A549 (cell line): Measurements from ENCODE around the gene TBL1X. TPM values are rescaled to one million over a fixed set of nuclear protein-coding genes. Genes with fewer than 3 reads are reported as not detected.

Experiments
- ATAC-seq, 2 experiments: fragments of 200-7000 bp in 1 of 2; fragments of >200 bp in 1 of 2; cut with Nextera tagmentation in 1 of 2; cut with Tn5 transposase in 1 of 2; 3 replicates each; pipeline versions ENCODE4 v1.8.0 to v1.9.1; 2018 to 2020; ENCODE audit warnings: mild to moderate bottlenecking in 1 of 2, moderate library complexity in 1 of 2
- CTCF ChIA-PET: fragments of 300-600 bp; sonication (Branson Sonifier 250); formaldehyde crosslinking; extraction: SDS; loops from one replicate; lab custom pipeline; 2021; ENCODE audit warnings: antibody characterized with exemption, inconsistent platforms; lab: Yijun Ruan, JAX
- POLR2A ChIA-PET: fragments of 350-600 bp; formaldehyde crosslinking; extraction: SDS; loops from one replicate; lab custom pipeline; 2021; ENCODE audit warnings: antibody characterized with exemption, inconsistent platforms; lab: Yijun Ruan, JAX
- DNase-seq, 2 experiments: peaks; one replicate each; pipeline versions ENCODE4 v3.0.0 to v3.0.0-alpha.2; 2011 to 2016; ENCODE audit warnings: low read depth in 1 of 2, low spot score in 1 of 2
- FAIRE-seq: peaks from 2 replicates; lab custom pipeline; 2011; peaks lifted over from hg19 to GRCh38; lab: Jason Lieb, UNC
- H3K27ac ChIP-seq, 2 experiments: fragments of >200 bp; sonication (Bioruptor Twin); formaldehyde crosslinking; 3 replicates each; pipeline ENCODE4 v1.5.1; 2016 to 2017
- H3K4me1 ChIP-seq: fragments of >200 bp; sonication (Bioruptor Twin); formaldehyde crosslinking; 3 replicates; pipeline ENCODE4 v1.6.1; 2016
- H3K4me2 ChIP-seq: fragments of >200 bp; sonication (Bioruptor Twin); formaldehyde crosslinking; 3 replicates; pipeline ENCODE4 v1.6.1; 2016
- H3K4me3 ChIP-seq: fragments of >200 bp; sonication (Bioruptor Twin); formaldehyde crosslinking; 3 replicates; pipeline ENCODE4 v1.5.1; 2016
- H3K9me3 ChIP-seq: fragments of >200 bp; sonication (Bioruptor Twin); formaldehyde crosslinking; 3 replicates; pipeline ENCODE4 v1.6.1; 2016
- ATOH8 ChIP-seq: fragments of 250-450 bp; sonication (Bioruptor Pico); IDR thresholded peaks from 2 replicates; pipeline ENCODE4 v1.5.0; 2020; ENCODE audit warnings: low read depth, mild to moderate bottlenecking, moderate library complexity
- CBX8 ChIP-seq: fragments of 200-600 bp; sonication (generic); IDR thresholded peaks from 2 replicates; pipeline ENCODE4 v1.6.1; 2016
- CEBPB ChIP-seq, 2 experiments: fragments of >200 bp in 1 of 2; sonication (Bioruptor Twin) in 1 of 2; formaldehyde crosslinking in 1 of 2; IDR thresholded peaks; 2 replicates each; pipeline ENCODE4 v1.6.1; 2012 to 2016
- CHD2 ChIP-seq: fragments of 150-350 bp; IDR thresholded peaks from 2 replicates; pipeline ENCODE4 v1.6.1; 2014; ENCODE audit warnings: low read length; ENCODE audit not compliant: partially characterized antibody
- CTCF ChIP-seq: fragments of >200 bp; sonication (Bioruptor Twin); formaldehyde crosslinking; IDR thresholded peaks from 3 replicates; pipeline ENCODE4 v1.5.1; 2016
- EHF ChIP-seq: fragments of 250-450 bp; sonication (Bioruptor Pico); IDR thresholded peaks from 2 replicates; pipeline ENCODE4 v1.5.0; 2020; ENCODE audit warnings: mild to moderate bottlenecking
- EHMT2 ChIP-seq: fragments of 200-600 bp; sonication (generic); IDR thresholded peaks from 2 replicates; pipeline ENCODE4 v1.6.1; 2016; ENCODE audit warnings: antibody characterized with exemption, low read depth, mild to moderate bottlenecking, moderate library complexity
- ELK1 ChIP-seq: fragments of 150-350 bp; IDR thresholded peaks from 2 replicates; pipeline ENCODE4 v1.6.1; 2014; ENCODE audit warnings: low read depth, mild to moderate bottlenecking, low read length
- EP300 ChIP-seq, 2 experiments: fragments of >200 bp; sonication (Bioruptor Twin); formaldehyde crosslinking; IDR thresholded peaks; 2 replicates in 1 of 2; 3 replicates in 1 of 2; pipeline ENCODE4 v1.6.1; 2016 to 2017
- ESRRA ChIP-seq: fragments of 150-350 bp; IDR thresholded peaks from 2 replicates; pipeline ENCODE4 v1.6.1; 2014; ENCODE audit warnings: mild to moderate bottlenecking, low read length, borderline replicate concordance
- FOSB ChIP-seq: fragments of 250-450 bp; sonication (Bioruptor Pico); IDR thresholded peaks from 2 replicates; pipeline ENCODE4 v1.5.0; 2020; ENCODE audit warnings: mild to moderate bottlenecking, moderate library complexity
- FOXS1 ChIP-seq: fragments of 250-450 bp; sonication (Bioruptor Pico); IDR thresholded peaks from 2 replicates; pipeline ENCODE4 v1.5.0; 2020; ENCODE audit warnings: mild to moderate bottlenecking, moderate library complexity
- HES2 ChIP-seq: fragments of >200 bp; sonication (Bioruptor Twin); formaldehyde crosslinking; IDR thresholded peaks from 2 replicates; pipeline ENCODE4 v1.6.1; 2016
- HOXB13 ChIP-seq: fragments of 250-450 bp; sonication (Bioruptor Pico); IDR thresholded peaks from 2 replicates; pipeline ENCODE4 v1.5.0; 2020; ENCODE audit warnings: low read depth, mild to moderate bottlenecking, moderate library complexity
- JUNB ChIP-seq: fragments of >200 bp; sonication (Bioruptor Twin); formaldehyde crosslinking; IDR thresholded peaks from 2 replicates; pipeline ENCODE4 v1.6.1; 2016
- KDM5A ChIP-seq: fragments of 200-600 bp; sonication (generic); IDR thresholded peaks from 2 replicates; pipeline ENCODE4 v1.6.1; 2016; ENCODE audit warnings: antibody characterized with exemption, mild to moderate bottlenecking
- MAFK ChIP-seq: fragments of 450-650 bp; IDR thresholded peaks from 2 replicates; pipeline ENCODE4 v1.6.1; 2014; ENCODE audit not compliant: partially characterized antibody
- NFE2L2 ChIP-seq: fragments of 150-350 bp; conservative IDR thresholded peaks from 2 replicates; pipeline ENCODE4 v1.6.1; 2014; ENCODE audit warnings: low read length
- NPAS2 ChIP-seq: fragments of 250-450 bp; sonication (Bioruptor Pico); IDR thresholded peaks from 2 replicates; pipeline ENCODE4 v1.8.0; 2022; ENCODE audit warnings: mild to moderate bottlenecking, moderate library complexity, borderline replicate concordance
- PBX3 ChIP-seq: IDR thresholded peaks from 2 replicates; pipeline ENCODE4 v1.6.1; 2012
- POLR2A ChIP-seq: IDR thresholded peaks from 2 replicates; pipeline ENCODE4 v1.6.1; 2012; ENCODE audit warnings: mild to moderate bottlenecking, low read length
- POLR2AphosphoS2 ChIP-seq: conservative IDR thresholded peaks from 2 replicates; pipeline ENCODE4 v1.6.1; 2012; ENCODE audit warnings: low read length, improper control_type of control experiment, inconsistent platforms
- RARB ChIP-seq: fragments of 250-450 bp; sonication (Bioruptor Pico); IDR thresholded peaks from 2 replicates; pipeline ENCODE4 v1.8.0; 2021; ENCODE audit warnings: mild to moderate bottlenecking, moderate library complexity
- RCOR1 ChIP-seq: fragments of 150-350 bp; IDR thresholded peaks from 2 replicates; pipeline ENCODE4 v1.6.1; 2014; ENCODE audit warnings: antibody characterized with exemption, low read length, low read depth
- REST ChIP-seq: fragments of 200-600 bp; sonication (generic); IDR thresholded peaks from 2 replicates; pipeline ENCODE4 v1.6.1; 2016; ENCODE audit warnings: antibody characterized with exemption, mild to moderate bottlenecking, moderate library complexity
- SMC3 ChIP-seq: fragments of >200 bp; sonication (Bioruptor Twin); formaldehyde crosslinking; IDR thresholded peaks from 3 replicates; pipeline ENCODE4 v1.6.1; 2018; ENCODE audit warnings: inconsistent platforms
- SREBF2 ChIP-seq: fragments of 450-650 bp; IDR thresholded peaks from 2 replicates; pipeline ENCODE4 v1.6.1; 2014; ENCODE audit warnings: mild to moderate bottlenecking, moderate library complexity
- TFCP2L1 ChIP-seq: fragments of 250-450 bp; sonication (Bioruptor Pico); IDR thresholded peaks from 2 replicates; pipeline ENCODE4 v1.5.0; 2021; ENCODE audit warnings: mild to moderate bottlenecking
- ZSCAN20 ChIP-seq: fragments of 250-450 bp; sonication (Bioruptor Pico); IDR thresholded peaks from 2 replicates; pipeline ENCODE4 v1.8.0; 2022; ENCODE audit warnings: mild to moderate bottlenecking, moderate library complexity
- WGBS: methylation state at CpG from one replicate; pipeline ENCODE4 v1.1.6; 2017; ENCODE audit errors: missing lambda C conversion rate; 5-methylcytosine and 5-hydroxymethylcytosine counted together
- polyA plus RNA-seq, 4 experiments: library from polyadenylated mRNA; depleted of rRNA in 3 of 4; stranded (reverse); fragments of >200 nt; fragmentation: RNase III in 1 of 4; extraction: RNeasy Plus Mini Kit Qiagen cat#74134 plus additional on column Dnase treatment in 1 of 4; gene quantifications; 2 replicates in 3 of 4; 3 replicates in 1 of 4; pipeline ENCODE4 v1.2.3, GENCODE V29; 2011 to 2017

The TBL1X gene
- polyA plus RNA-seq, 2 of the 4 experiments (the other 2 are of a cell fraction): 14.6 to 18.0 TPM

GRCh38 chrX:9698576-9698975, 233.7 kb downstream of the TBL1X start:
- no peak for TF ChIP-seq CTCF
- TF ChIP-seq TFCP2L1: no peak
- no peak for TF ChIP-seq RCOR1
- TF ChIP-seq ZSCAN20: no peak
- no peak for TF ChIP-seq ESRRA
- TF ChIP-seq EP300 (IDR thresholded peaks at IDR 0.05): no peak
- no peak for TF ChIP-seq EHMT2
- WGBS: 94% methylated on average over 12 of the region's 12 CpGs
- ChIA-PET CTCF (interaction anchor here (2.1 kb wide), 1 partner anchor 13 kb away, joined by 4 read pairs; no protein-coding TSS in a partner anchor), POLR2A (no interaction called here)
- no peaks in the 10 kb centered on the region for H3K4me1 ChIP-seq
- H3K4me3 ChIP-seq: no peak overlapping the region
- ATAC-seq (no peak), DNase-seq (no peak), FAIRE-seq (no peak)
- H3K27ac ChIP-seq: no peak overlapping the region
- H3K9me3 ChIP-seq: no peaks in the 10 kb centered on the region
- no peak overlapping the region for H3K4me2 ChIP-seq

- ATAC-seq: no peak
- WGBS: 91% methylated on average over 14 of the region's 15 CpGs
- H3K4me1 ChIP-seq: no peaks in the 10 kb centered on the region
- TF ChIP-seq CHD2 (no peak), SREBF2 (no peak), ATOH8 (CRISPR knock-in tag) (no peak), HES2 (no peak), EHF (no peak), CEBPB (IDR thresholded peaks at IDR 0.05) (no peak), JUNB (no peak), POLR2AphosphoS2 (no peak), EP300 (IDR thresholded peaks at IDR 0.05) (no peak), PBX3 (no peak), NPAS2 (CRISPR knock-in tag) (no peak), RARB (no peak), FOXS1 (CRISPR knock-in tag) (no peak), POLR2A (no peak), KDM5A (no peak), TFCP2L1 (no peak), SMC3 (no peak)
- TF ChIP-seq, all 56 proteins: peak for 0
- Histone ChIP-seq H3K4me3 (no peak overlapping the region), H3K27ac (no peak overlapping the region), H3K9me3 (peaks cover 8% of the 10 kb centered on the region; the same call in 2 of the 3 replicates), H3K4me2 (no peak overlapping the region)
- DNase-seq (no peak), FAIRE-seq (no peak)
- ChIA-PET CTCF (interaction anchor here (1.7 kb wide), 1 partner anchor 730 kb away, joined by 4 read pairs; no protein-coding TSS in a partner anchor), POLR2A (no interaction called here)
Observed at GRCh38 chrX:9700555-9700954, 235.7 kb downstream of the TBL1X start.

GRCh38 chrX:9701790-9702189, 236.9 kb downstream of the TBL1X start:
- ATAC-seq (no peak), FAIRE-seq (no peak), DNase-seq (no peak)
- Histone ChIP-seq H3K9me3 (peaks cover 8% of the 10 kb centered on the region; the same call in 2 of the 3 replicates), H3K4me1 (no peaks in the 10 kb centered on the region), H3K27ac (no peak overlapping the region), H3K4me2 (no peak overlapping the region), H3K4me3 (no peak overlapping the region)
- ChIA-PET POLR2A (no interaction called here), CTCF (interaction anchor here (0.6 to 1.7 kb wide), 3 partner anchors 555 to 868 kb away, joined by 3 to 4 read pairs (median 4); no protein-coding TSS in a partner anchor)
- 92% methylated on average over 12 of the region's 12 CpGs for WGBS
- TF ChIP-seq NFE2L2: no peak
- TF ChIP-seq HOXB13: no peak
- TF ChIP-seq MAFK: no peak
- TF ChIP-seq JUNB: no peak
- TF ChIP-seq POLR2A: no peak
- no peak for TF ChIP-seq CBX8
- TF ChIP-seq ELK1: no peak
- TF ChIP-seq REST: no peak
- no peak for TF ChIP-seq SREBF2
- no peak for TF ChIP-seq CEBPB (IDR thresholded peaks at IDR 0.05)
- TF ChIP-seq FOSB: no peak
